Hematopoietic multipotent progenitor cell treated with erythropoietin and hydrocortisone succinate and interleukin-3 and kit ligand, for 8 days (in vitro differentiated cells): ENCODE measurements around the gene NUDT8.
"Not testable (repeated sequence)": the region's sequence is repeated elsewhere in the genome, so short reads cannot be mapped to it uniquely, and the experiment has no call there.

ENCODE experiments used
- DNase-seq: peaks from one replicate; pipeline ENCODE4 v3.0.0-alpha.2; 2015

Gene NUDT8

DNA sequence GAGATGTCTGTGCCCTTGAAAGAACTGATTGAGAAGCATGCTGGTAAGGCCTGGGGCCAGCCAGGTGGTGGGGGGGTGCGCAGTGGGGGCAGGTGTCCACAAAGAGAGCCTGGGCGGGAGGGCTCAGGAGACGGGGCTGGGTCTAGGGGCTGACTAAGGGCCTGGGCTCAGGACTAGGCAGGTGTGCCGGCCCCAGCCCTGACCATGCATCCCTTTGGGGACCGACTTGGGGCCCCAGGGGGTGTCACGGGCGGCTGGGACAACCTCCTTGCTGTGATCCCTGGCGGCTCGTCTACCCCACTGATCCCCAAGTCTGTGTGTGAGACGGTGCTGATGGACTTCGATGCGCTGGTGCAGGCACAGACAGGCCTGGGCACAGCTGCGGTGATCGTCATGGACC, 18.6 kb downstream of the NUDT8 start:
- no peak for DNase-seq

GRCh38 chr11:67610302-67610868, 19.4 kb downstream of the NUDT8 start:
- no peak for DNase-seq

DNA sequence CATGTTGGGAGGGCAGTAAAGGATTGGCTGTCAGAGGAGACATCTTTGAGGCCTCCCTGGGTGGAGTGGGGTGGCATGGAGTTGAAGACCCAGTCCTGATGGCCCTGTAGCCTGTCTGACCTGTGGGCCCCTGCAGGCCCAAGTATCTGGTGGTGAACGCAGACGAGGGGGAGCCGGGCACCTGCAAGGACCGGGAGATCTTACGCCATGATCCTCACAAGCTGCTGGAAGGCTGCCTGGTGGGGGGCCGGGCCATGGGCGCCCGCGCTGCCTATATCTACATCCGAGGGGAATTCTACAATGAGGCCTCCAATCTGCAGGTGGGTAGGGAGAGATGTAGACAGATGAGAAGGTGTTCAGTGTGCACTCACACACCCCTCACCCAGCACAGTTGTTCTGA, 20.4 kb downstream of the NUDT8 start:
- no peak for DNase-seq

DNA sequence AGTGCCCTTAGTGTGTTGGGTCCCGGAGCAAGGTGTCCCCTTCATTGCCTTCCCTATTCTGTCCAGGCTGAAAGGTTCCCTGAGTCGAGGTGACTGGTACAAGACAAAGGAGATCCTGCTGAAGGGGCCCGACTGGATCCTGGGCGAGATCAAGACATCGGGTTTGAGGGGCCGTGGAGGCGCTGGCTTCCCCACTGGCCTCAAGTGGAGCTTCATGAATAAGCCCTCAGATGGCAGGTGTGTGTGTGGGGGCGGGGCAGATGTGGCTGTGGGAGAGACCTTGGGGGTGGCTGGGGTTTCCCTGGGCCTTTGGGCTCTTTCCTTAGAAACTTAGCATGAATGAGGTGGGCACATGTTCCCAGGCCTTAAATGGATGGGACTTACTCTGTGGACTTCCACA, 21.3 kb downstream of the NUDT8 start:
- no peak for DNase-seq

DNA sequence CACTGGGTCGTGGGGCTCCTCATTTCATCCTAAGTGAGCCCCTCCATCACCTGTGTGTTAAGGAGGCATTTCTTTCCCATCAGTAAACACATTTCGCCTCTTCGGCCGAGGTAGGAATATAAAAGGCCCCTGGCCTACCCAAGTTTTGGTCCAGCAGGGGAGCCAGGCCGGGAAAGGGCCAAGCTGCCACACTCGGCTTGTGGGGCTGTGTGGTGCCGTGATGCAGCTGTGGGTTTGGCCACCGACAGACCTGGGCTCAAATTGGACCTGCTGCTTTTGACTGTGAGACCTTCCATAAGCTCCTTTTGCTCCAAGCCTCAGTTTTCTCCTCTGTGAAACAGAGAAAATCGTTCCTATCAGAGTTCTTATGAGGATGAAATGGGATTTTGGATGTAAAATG, 22.2 kb downstream of the NUDT8 start:
- no peak for DNase-seq

DNA sequence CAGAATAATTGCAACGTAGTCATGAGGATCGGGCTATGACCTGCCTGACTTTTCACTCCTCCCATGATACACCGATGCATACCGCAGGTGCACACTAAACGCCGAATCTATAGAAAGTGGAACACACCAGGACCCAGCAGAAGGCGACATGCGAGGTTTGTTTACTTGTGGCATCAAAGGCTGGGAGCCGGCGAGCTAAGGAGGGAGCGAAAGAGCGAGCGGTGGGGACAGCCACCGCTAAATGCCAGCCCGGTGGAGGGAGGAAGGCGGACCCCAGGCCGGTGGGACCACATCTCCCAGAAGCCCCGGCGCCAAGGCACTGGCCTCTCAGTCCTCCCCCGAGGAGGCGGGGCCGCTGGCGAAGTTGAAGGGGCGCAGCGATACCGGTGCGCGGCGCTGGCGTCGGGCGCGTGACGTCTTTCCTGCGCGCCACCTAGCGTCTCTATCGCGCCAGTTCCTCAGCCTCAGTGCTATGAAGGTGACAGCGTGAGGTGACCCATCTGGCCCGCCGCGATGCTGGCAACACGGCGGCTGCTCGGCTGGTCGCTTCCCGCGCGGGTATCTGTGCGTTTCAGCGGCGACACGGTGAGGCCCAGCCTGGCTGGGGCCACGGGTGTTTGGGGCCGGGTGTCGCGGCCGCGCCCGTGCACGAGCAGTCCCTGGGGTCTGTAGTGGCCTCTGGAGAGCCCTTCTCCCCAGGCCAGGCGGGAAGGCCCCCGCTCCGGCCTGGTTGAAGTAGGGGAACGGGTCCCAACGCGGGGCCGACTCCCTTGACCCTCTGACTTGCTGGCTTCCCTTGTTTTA, 23.0 kb downstream of the NUDT8 start, which contains the start of gene NDUFV1:
Gene NDUFV1, plus strand, starts transcription at position 445 of the 804 bp plus-strand sequence. Its CDS starts 69 bp downstream, at position 514.
- DNase-seq: peak; percentile 95

- DNase-seq: no peak
Measured at GRCh38 chr11:67606093-67606491, 23.6 kb downstream of the NUDT8 start.

DNA sequence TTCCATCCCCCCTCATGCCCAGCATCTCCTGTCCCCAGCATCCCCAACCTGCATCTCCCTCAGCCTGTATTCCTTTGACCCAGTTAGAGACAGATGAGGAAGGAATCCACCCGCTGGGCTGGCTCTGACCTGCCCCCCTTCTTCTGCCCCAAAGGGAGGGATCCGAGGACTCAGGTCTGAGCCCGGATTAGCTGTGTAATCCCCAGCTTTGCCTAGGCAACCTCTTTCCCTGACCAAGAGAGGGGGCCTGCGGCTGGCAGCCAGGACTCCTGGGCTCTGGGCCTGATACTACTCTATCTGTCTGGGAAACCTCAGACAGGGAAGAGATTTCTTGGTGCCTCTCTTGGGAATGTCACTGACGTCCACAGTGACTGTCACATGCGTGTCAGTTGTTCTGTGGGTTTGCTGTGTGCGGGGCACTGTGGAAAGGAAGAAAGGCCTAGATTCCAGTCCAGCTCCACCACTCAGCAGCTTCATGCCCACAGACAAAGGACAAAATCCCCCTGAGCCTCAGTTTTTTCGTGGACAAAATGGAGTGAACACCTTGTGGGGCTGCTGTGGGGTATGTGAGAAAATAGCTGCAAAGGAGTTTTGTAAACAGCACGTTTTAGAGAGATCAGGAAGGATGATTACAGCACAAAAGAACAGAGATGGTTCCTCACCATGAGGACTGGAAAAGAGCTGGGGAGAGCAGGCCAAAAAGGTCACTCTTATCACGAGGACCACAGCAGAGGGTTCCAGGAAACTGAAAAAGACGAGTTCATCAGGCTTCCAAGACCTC, 24.3 kb downstream of the NUDT8 start:
- no peak for DNase-seq

DNA sequence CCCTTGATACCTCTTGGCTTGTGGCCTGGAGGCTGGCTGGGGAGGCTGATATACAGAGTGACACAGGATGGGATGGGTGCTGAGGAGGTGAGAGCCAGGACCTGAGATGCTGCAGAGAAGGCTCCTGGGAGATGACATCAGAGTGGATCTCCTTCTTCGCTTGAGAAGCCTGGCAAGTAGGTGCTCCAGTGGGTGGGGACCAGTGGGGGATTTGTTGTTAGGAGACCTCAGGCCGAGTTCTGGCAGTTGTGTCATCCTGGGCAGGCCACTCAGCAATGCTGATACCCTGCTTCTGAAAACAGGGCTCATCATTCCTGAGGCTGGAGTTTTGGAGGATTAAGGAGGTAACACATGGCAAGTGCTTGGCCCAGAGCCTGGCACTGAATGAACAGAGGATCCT, 24.9 kb downstream of the NUDT8 start:
- no peak for DNase-seq

- DNase-seq: not testable (repeated sequence)
Measured at GRCh38 chr11:67604119-67604518, 25.6 kb downstream of the NUDT8 start.

DNA sequence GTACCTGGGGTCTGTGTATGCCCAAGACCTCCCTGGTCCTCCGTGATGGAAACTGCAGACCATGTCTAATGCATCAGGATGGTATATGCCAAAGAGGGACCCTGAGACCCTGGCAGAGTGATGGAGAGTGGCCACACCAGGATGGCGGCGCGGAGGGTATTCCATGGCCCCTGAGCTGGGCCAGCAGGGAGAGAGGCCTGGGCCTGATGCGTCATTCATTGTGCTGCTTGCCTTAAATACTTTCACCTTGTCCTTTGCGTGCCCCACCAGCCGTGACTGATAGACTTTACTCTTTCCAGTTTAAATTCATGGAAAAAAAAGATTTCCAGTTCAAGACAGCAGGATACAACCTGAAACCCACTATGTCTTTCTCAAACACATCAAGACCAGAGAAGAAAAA, 28.6 kb downstream of the NUDT8 start:
- DNase-seq: no peak

DNA sequence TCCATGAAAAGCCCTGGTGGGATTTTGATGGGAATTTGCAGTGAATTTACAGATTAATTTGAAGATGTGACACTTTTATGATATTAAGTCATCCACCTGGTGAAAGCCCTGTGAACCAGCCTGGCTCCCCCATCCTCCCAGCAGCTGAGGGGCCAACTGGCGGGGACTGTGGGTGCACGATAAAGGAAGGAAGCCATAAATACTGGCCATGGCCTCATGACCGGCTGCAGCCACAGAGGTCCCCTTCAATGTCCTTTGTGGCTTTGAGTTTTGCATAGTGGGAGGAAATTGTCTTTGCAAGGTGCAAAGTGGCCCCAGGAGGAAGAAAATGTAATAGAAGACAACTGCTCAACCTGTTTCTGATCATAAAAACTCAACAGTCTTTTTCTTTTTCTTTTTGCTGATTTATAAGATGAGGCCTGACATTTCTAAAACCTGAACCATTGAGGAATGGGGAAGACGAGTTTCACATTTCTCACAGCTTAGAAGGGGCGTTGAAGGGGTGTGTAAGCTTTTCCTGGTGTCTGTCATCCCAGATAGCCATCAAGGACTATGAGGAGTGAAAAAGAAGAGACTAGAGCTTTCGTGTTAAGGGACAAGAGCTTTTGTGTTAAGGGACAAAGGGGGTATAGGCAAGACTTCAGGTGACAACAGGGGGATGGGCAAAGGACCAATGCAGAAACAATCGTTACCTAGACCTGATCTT, 29.3 kb downstream of the NUDT8 start:
- no peak for DNase-seq

- no peak for DNase-seq
Measured at GRCh38 chr11:67599149-67599548, 30.6 kb downstream of the NUDT8 start.

- DNase-seq: not testable (repeated sequence)
Measured at GRCh38 chr11:67597963-67598362, 31.8 kb downstream of the NUDT8 start.

DNA sequence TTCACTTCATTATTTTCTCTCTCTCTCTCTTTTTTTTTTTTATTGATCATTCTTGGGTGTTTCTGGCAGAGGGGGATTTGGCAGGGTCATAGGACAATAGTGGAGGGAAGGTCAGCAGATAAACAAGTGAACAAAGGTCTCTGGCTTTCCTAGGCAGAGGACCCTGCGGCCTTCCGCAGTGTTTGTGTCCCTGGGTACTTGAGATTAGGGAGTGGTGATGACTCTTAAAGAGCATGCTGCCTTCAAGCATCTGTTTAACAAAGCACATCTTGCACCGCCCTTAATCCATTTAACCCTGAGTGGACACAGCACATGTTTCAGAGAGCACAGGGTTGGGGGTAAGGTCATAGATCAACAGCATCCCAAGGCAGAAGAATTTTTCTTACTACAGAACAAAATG, 32.3 kb downstream of the NUDT8 start:
- DNase-seq: not testable (repeated sequence)

GRCh38 chr11:67596753-67597300, 32.9 kb downstream of the NUDT8 start:
- no peak for DNase-seq

GRCh38 chr11:67594480-67594879, 35.3 kb downstream of the NUDT8 start:
- DNase-seq: no peak

GRCh38 chr11:67593565-67593905, 36.2 kb downstream of the NUDT8 start:
- no peak for DNase-seq

GRCh38 chr11:67592880-67593564, 36.7 kb downstream of the NUDT8 start:
- no peak for DNase-seq

GRCh38 chr11:67588899-67589415, 40.8 kb downstream of the NUDT8 start:
- not testable (repeated sequence) for DNase-seq

GRCh38 chr11:67588136-67588503, 41.6 kb downstream of the NUDT8 start:
- DNase-seq: no peak
